HCT116 (cell line): Measurements from ENCODE around the gene SLC9A9.

Experiments
- ATF3 ChIP-seq: IDR thresholded peaks from 2 replicates; pipeline ENCODE4 v1.6.1; 2012
- CEBPB ChIP-seq: IDR thresholded peaks from 2 replicates; pipeline ENCODE4 v1.6.1; 2012; ENCODE audit warnings: low read depth
- CTCF ChIP-seq, 3 experiments: fragments of 200-600 bp in 1 of 3; sonication (generic) in 1 of 3; IDR thresholded peaks in 2 of 3; conservative IDR thresholded peaks in 1 of 3; 2 replicates each; pipeline ENCODE4 v1.5.1; 2012 to 2017; ENCODE audit warnings: low read depth in 2 of 3, low read length in 2 of 3, antibody characterized with exemption in 1 of 3, borderline replicate concordance in 1 of 3, control low read depth in 1 of 3, mild to moderate bottlenecking in 1 of 3, mixed read lengths in 1 of 3, mixed run types in 1 of 3, moderate library complexity in 1 of 3; ENCODE audit not compliant: insufficient read depth in 1 of 3
- MAX ChIP-seq: IDR thresholded peaks from 2 replicates; pipeline ENCODE4 v1.6.1; 2012
- POLR2A ChIP-seq: IDR thresholded peaks from 2 replicates; pipeline ENCODE4 v1.7.0; 2011; ENCODE audit warnings: borderline replicate concordance; ENCODE audit not compliant: insufficient read depth, insufficient read length; ENCODE audit errors: extremely low read depth
- POLR2AphosphoS5 ChIP-seq: IDR thresholded peaks from 2 replicates; pipeline ENCODE4 v1.6.1; 2011; ENCODE audit warnings: mild to moderate bottlenecking, low read depth, low read length, moderate library complexity
- YY1 ChIP-seq: IDR thresholded peaks from 2 replicates; pipeline ENCODE4 v1.6.1; 2011; ENCODE audit warnings: low read length, low read depth, moderate library complexity, mild to moderate bottlenecking; ENCODE audit not compliant: insufficient replicate concordance; ENCODE audit errors: extremely low read depth
- ZNF274 ChIP-seq: fragments of 200-500 bp; sonication (Bioruptor generic); IDR thresholded peaks from 2 replicates; pipeline ENCODE4 v1.6.1; 2014; ENCODE audit warnings: mild to moderate bottlenecking, low read depth, low read length, inconsistent platforms

GRCh38 chr3:143507735-143508580 lies 340.3 kb downstream of the SLC9A9 start:
- TF ChIP-seq MAX (no peak), CTCF (IDR thresholded peaks at IDR 0.05 in 2 of 3, conservative IDR thresholded peaks at IDR 0.05 in 1 of 3; ENCODE audit: borderline replicate concordance in 1 of 3, insufficient read depth in 1 of 3, low read depth in 2 of 3, low read length in 2 of 3) (no peak), CEBPB (no peak), ZNF274 (no peak), YY1 (no peak), ATF3 (no peak), POLR2A (no peak), POLR2AphosphoS5 (no peak)
